Fibroblast of upper back skin (primary cell): ENCODE measurements around the gene ELMOD3.
"Not testable (repeated sequence)": the region's sequence is repeated elsewhere in the genome, so short reads cannot be mapped to it uniquely, and the experiment has no call there.

Experiments
- DNase-seq: peaks from one replicate; pipeline ENCODE4 v3.0.0-alpha.2; 2013

The ELMOD3 gene

DNA sequence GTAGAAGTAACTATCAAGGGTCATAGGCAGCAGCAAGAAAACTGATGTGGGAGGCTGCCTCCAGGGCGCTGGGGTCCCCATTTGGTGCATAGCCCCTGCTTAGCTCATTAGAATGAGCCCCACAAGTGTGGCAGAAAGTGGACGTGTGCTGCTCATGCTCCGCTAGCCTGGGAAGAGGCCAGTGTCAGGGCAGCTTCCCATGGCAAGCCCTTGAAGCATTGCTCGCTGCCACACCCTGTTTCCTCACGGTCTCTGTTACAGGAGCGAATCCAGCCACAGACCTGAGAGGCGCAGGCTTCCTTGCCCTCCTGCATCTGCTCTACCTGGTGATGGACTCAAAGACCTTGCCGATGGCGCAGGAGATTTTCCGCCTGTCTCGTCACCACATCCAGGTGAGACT, 22.5 kb downstream of the ELMOD3 start:
- DNase-seq, result no peak

- DNase-seq, result no peak
Observed at GRCh38 chr2:85378257-85378656, 23.7 kb downstream of the ELMOD3 start.

DNA sequence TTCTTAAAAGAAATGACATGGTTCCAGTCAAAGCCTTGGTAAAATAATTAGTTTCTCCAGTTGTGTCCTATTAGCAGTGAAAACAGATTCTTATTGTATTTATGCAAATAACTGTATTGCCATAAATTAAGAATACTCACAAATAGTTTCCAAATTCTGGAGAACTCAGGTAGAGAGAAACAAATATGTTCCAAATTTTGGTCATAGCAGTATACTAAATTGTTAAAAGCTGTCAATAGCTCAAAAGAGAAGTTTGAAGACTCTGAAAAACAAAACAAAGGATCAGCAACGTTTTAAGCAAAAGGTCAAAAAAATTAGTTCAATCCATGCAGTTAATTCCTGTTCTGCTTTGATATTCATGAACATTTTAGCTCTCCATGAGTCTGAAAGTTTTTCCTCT, 25.5 kb downstream of the ELMOD3 start:
- no peak for DNase-seq

- DNase-seq, result not testable (repeated sequence)
Observed at GRCh38 chr2:85383151-85383550, 28.6 kb downstream of the ELMOD3 start.

- no peak for DNase-seq
Observed at GRCh38 chr2:85383850-85384249, 29.3 kb downstream of the ELMOD3 start.

GRCh38 chr2:85385746-85386145, 31.2 kb downstream of the ELMOD3 start:
- no peak for DNase-seq

- no peak for DNase-seq
Observed at GRCh38 chr2:85387754-85388153, 33.2 kb downstream of the ELMOD3 start.

GRCh38 chr2:85388878-85389538, 34.4 kb downstream of the ELMOD3 start:
- no peak for DNase-seq

GRCh38 chr2:85390941-85391669, 36.5 kb downstream of the ELMOD3 start:
- peak; percentile 25 for DNase-seq

DNA sequence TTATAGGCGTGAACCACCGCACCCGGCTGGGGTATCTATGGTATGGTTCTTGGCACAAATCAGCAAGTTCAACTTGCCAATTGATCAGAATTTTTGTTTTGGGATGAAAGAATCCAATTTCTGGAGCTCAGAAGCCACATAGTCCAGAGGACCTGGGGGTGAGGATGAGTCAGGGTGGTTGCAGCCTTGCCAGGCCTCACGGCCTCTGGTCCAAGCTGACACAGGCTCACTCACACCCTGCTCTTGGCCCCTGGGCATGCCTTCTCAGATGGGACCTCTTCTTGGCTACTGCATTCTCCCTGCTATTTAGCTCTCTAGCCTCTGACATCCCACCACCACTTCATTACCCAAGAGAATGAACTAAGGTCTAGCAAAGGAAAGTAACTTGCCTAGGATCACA, 39.3 kb downstream of the ELMOD3 start:
- DNase-seq, result no peak

GRCh38 chr2:85394261-85394681, 39.7 kb downstream of the ELMOD3 start:
- no peak for DNase-seq

DNA sequence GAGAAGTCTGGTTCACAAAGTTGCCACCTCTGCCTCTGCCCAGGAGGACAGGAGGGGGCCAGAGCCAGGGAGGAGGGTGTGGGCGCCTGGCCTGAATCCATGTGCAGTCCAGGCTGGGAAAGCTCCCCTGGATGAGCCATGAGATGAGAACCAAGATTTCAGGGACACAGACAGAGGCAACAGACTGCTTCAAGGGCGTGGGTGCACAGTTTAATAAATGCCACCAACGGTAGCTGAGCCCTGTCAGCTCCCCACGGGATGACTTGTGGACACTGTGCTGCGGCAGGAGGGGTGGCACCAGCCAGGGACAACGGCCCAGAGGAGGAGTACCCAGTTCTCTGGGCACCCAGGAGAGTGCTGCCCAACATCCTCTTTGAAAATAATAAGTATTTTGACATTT, 40.4 kb downstream of the ELMOD3 start:
- DNase-seq, result no peak

DNA sequence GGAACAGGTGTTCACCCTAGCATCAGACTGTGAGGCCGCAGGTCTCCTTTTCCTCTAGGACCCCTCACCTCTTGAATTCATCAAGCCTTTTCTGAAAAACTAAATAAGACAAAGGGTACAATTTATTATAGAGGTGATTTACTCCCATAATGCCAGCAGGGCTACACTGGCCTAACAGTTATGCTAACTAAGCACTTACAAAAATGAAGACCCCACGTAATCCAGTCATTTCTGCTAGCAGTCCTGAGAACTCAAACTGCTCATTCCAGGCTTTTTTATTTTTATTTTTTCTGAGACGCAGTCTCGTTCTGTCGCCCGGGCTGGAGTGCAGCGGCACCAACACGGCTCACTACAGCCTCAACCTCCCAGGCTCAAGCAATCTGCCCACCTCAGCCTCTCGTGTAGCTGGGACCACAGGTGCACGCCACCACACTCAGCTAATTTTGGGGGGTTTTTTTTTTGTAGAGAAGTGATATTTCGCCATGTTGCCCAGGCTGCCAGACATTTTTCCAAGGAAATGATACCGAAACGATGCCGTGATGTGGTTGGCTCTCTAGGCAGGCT, 41.4 kb downstream of the ELMOD3 start:
- no peak for DNase-seq

DNA sequence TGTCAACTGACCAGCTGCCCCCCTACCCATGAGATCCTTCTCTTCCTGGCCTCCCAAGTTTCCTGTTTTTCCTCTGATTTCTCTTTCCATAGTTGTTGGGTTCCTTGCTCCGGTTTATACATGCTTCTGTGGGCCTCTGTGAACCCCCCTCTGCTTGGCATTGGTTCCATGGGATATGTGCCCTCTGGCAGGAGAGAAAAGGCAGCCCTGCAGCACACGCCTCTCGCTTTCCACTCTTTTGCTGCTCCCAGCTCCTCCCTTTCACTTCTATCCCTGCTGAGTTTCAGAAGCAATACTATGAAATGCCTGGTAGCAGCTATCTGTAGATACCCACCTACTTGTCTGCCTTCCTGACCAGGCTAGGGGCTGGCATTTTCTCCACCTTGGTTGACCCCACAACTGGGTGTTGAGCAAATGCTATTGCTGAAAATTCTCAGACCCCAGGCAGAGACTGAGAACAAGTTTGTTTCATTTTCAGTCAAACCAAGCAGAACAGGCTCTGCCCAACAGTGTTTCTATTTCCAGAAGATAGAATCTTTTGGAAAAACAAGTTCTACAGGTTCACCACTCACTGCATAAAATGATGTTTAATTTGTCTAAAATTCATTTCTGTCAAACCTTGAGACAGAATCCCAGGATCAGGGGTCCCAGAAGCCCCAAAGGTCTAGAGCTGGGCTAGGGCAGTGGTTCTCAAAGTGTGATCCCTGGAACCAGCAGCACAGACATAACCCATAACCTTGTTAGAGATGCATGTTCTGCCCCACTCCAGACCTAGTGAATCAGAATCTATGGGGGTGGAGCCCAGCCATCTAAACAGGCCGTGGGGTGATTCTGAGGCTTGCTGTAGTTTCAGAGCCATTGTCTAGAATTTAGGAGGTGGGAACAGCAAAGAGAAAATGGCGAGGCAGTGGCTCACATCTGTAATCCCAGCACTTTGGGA, 42.2 kb downstream of the ELMOD3 start:
- DNase-seq, result no peak

- no peak for DNase-seq
Observed at GRCh38 chr2:85397925-85398331, 43.4 kb downstream of the ELMOD3 start.

DNA sequence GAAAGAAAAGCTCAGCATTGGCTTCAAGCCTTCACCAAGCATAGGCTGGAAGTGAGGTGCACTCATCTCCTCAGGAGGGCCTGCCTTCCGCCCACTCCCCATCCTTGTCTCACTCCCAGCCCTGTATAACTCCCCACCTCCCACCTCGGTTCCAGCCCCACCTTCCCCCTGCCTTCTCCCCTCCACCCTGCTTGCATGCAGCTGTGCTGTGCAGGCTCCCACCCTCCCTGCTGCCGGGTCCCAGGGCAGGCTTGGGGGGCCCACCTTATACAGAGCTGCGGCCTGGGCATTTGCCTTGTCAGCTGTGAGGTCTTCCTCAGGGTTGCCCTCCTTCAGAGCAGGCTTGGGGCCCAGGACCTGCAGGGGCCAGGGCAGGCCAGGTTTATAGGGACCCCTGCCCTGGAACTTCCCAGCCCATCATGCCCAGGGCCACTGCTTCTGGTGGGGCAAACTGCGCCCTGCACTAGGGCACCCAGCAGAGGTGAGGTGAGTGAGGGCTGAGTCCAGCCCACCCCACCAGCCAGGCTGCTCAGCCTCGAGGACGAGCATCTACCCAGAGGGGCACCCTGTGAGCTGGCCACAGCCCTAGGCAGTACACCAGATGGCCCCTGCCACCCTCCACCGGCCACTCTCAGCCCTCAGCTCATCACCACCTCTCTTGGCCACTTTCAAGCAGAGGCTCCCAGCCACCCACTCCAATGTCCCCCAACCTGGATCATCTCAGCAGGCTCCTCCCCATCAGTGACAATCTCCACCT, 44.0 kb downstream of the ELMOD3 start:
- no peak for DNase-seq

DNA sequence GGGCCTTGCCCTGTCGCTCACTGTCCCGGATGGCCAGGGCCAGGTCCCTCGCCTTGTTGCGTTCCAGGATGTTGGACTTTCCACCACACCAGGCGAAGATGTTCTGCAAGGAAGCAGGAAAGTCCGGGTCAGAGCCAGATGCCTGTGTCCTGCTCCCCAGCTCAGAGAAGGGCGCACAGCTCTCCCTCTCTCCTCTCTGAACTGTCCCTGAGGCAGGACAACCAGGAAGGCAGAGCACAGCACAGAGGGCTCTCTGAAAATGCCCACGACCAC, 44.5 kb downstream of the ELMOD3 start:
- DNase-seq, result no peak

- no peak for DNase-seq
Observed at GRCh38 chr2:85400023-85400422, 45.5 kb downstream of the ELMOD3 start.

- DNase-seq, result no peak
Observed at GRCh38 chr2:85400541-85401463, 46.2 kb downstream of the ELMOD3 start.

DNA sequence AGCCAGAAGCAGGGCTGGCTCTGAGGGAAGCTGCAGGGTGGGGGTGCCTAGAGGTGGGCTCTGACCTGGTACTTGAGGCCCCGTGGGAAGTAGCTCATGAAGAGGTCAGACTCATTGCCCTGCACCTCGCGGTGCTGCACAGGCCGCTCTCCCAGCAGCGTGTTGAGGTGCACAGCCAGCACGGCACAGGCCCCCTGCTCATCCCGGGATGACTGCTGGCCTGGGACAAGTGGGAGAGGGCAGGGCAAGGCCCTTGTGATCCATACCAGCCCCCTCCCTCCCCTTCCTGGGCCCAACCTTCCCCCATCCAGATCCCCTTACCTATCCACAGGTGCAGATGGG, 46.9 kb downstream of the ELMOD3 start:
- DNase-seq, result no peak

GRCh38 chr2:85401844-85402243, 47.3 kb downstream of the ELMOD3 start:
- DNase-seq, result no peak
